Neural cell (in vitro differentiated cells): Measurements from ENCODE around the gene TRIM60.

Experiments
- EP300 ChIP-seq: fragments of 450-650 bp; conservative IDR thresholded peaks from 2 replicates; pipeline ENCODE4 v1.6.1; 2014; ENCODE audit warnings: antibody characterized with exemption, mild to moderate bottlenecking, moderate library complexity; ENCODE audit not compliant: poor library complexity, severe bottlenecking
- EZH2 ChIP-seq: fragments of 200-600, 300-800 bp; shearing (Covaris generic), sonication (generic); IDR thresholded peaks from 2 replicates; pipeline ENCODE4 v1.6.1; 2014; ENCODE audit warnings: antibody characterized with exemption, low read length, borderline replicate concordance, mild to moderate bottlenecking; ENCODE audit not compliant: insufficient read depth, poor library complexity, severe bottlenecking
- MXI1 ChIP-seq: fragments of 450-650 bp; conservative IDR thresholded peaks from 2 replicates; pipeline ENCODE4 v1.6.1; 2014; ENCODE audit warnings: antibody characterized with exemption, mild to moderate bottlenecking; ENCODE audit not compliant: poor library complexity, severe bottlenecking
- POLR2AphosphoS5 ChIP-seq: IDR thresholded peaks from 2 replicates; pipeline ENCODE4 v1.6.1; 2012
- REST ChIP-seq: IDR thresholded peaks from 2 replicates; pipeline ENCODE4 v1.6.1; 2012; ENCODE audit warnings: borderline replicate concordance
- SMC3 ChIP-seq: fragments of 450-650 bp; conservative IDR thresholded peaks from 2 replicates; pipeline ENCODE4 v1.6.1; 2014; ENCODE audit warnings: antibody characterized with exemption, mild to moderate bottlenecking, moderate library complexity; ENCODE audit not compliant: poor library complexity
- TAF1 ChIP-seq: IDR thresholded peaks from 2 replicates; pipeline ENCODE4 v1.6.1; 2012; ENCODE audit warnings: low read depth
- TF ChIP-seq, protein P1 (sequence below): fragments of 450-650 bp; IDR thresholded peaks from 2 replicates; pipeline ENCODE4 v1.5.1; 2014; ENCODE audit warnings: antibody characterized with exemption, mild to moderate bottlenecking, moderate library complexity; ENCODE audit not compliant: poor library complexity, severe bottlenecking

DNA sequence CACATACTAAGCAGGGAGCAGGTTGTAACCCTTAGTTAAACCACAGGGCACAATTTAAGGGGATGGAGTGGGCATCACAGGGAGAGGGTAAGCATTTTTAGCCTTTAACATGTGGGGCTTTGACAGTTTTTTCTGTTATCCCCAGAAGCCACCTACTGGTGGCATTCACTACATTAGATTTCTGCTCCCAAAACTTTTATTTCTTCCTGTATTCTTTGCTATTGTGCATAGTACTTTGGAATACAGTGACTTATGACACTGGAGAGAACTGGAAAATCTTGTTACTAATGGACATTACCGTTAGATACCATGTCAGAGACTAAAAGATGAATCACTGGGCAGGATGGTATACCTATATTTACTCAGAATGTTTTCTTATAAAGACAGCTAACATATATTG lies 29.1 kb downstream of the TRIM60 start:
- TF ChIP-seq, protein P1, sequence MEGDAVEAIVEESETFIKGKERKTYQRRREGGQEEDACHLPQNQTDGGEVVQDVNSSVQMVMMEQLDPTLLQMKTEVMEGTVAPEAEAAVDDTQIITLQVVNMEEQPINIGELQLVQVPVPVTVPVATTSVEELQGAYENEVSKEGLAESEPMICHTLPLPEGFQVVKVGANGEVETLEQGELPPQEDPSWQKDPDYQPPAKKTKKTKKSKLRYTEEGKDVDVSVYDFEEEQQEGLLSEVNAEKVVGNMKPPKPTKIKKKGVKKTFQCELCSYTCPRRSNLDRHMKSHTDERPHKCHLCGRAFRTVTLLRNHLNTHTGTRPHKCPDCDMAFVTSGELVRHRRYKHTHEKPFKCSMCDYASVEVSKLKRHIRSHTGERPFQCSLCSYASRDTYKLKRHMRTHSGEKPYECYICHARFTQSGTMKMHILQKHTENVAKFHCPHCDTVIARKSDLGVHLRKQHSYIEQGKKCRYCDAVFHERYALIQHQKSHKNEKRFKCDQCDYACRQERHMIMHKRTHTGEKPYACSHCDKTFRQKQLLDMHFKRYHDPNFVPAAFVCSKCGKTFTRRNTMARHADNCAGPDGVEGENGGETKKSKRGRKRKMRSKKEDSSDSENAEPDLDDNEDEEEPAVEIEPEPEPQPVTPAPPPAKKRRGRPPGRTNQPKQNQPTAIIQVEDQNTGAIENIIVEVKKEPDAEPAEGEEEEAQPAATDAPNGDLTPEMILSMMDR, result no peak
- no peak for TF ChIP-seq REST
- TF ChIP-seq SMC3, result no peak
- no peak for TF ChIP-seq TAF1
- TF ChIP-seq POLR2AphosphoS5, result no peak
- no peak for TF ChIP-seq EZH2
- TF ChIP-seq EP300, result no peak
- no peak for TF ChIP-seq MXI1
